ENCODE measurements around the gene TCF21. TPM values are rescaled to one million over a fixed set of nuclear protein-coding genes. Genes with fewer than 3 reads are reported as not detected.

TCF21 gene
- total RNA-seq, 1 donor from 2014 or later: 0.41 TPM

- no peak for DNase-seq (ENCODE audit: extremely low read depth, low read depth, low spot score)
Measured at GRCh38 chr6:133887880-133888230, 1.1 kb upstream of the TCF21 start.

- DNase-seq (ENCODE audit: extremely low read depth, low read depth, low spot score): no peak
Measured at GRCh38 chr6:133889557-133890403, 867 bp downstream of the TCF21 start.

- DNase-seq (ENCODE audit: extremely low read depth, low read depth, low spot score): no peak
Measured at GRCh38 chr6:133890711-133891148, 1.8 kb downstream of the TCF21 start.

GRCh38 chr6:133891149-133891926, 2.4 kb downstream of the TCF21 start:
- no peak for DNase-seq (ENCODE audit: extremely low read depth, low read depth, low spot score)

GRCh38 chr6:133891927-133892812, 3.3 kb downstream of the TCF21 start:
- no peak for DNase-seq (ENCODE audit: extremely low read depth, low read depth, low spot score)

GRCh38 chr6:133892813-133893691, 4.1 kb downstream of the TCF21 start:
- no peak for DNase-seq (ENCODE audit: extremely low read depth, low read depth, low spot score)

GRCh38 chr6:133893946-133894345, 5.0 kb downstream of the TCF21 start:
- DNase-seq (ENCODE audit: extremely low read depth, low read depth, low spot score): no peak

- no peak for DNase-seq (ENCODE audit: extremely low read depth, low read depth, low spot score)
Measured at GRCh38 chr6:133894369-133894768, 5.5 kb downstream of the TCF21 start.

- no peak for DNase-seq (ENCODE audit: extremely low read depth, low read depth, low spot score)
Measured at GRCh38 chr6:133894795-133895358, 6.0 kb downstream of the TCF21 start.

GRCh38 chr6:133895573-133896343, 6.8 kb downstream of the TCF21 start:
- no peak for DNase-seq (ENCODE audit: extremely low read depth, low read depth, low spot score)

- DNase-seq (ENCODE audit: extremely low read depth, low read depth, low spot score): no peak
Measured at GRCh38 chr6:133896344-133896721, 7.4 kb downstream of the TCF21 start.

GRCh38 chr6:133898263-133898662, 9.3 kb downstream of the TCF21 start:
- DNase-seq (ENCODE audit: extremely low read depth, low read depth, low spot score): no peak

GRCh38 chr6:133899556-133899955, 10.6 kb downstream of the TCF21 start:
- no peak for DNase-seq (ENCODE audit: extremely low read depth, low read depth, low spot score)

- DNase-seq (ENCODE audit: extremely low read depth, low read depth, low spot score): no peak
Measured at GRCh38 chr6:133903855-133904254, 14.9 kb downstream of the TCF21 start.

- no peak for DNase-seq (ENCODE audit: extremely low read depth, low read depth, low spot score)
Measured at GRCh38 chr6:133906050-133906449, 17.1 kb downstream of the TCF21 start.

GRCh38 chr6:133916650-133917151, 27.8 kb downstream of the TCF21 start:
- DNase-seq (ENCODE audit: extremely low read depth, low read depth, low spot score): peak; percentile 76

GRCh38 chr6:133917781-133918180, 28.9 kb downstream of the TCF21 start:
- no peak for DNase-seq (ENCODE audit: extremely low read depth, low read depth, low spot score)

- no peak for DNase-seq (ENCODE audit: extremely low read depth, low read depth, low spot score)
Measured at GRCh38 chr6:133918208-133918930, 29.5 kb downstream of the TCF21 start.

Measured in glomerular endothelial cell (primary cell).